NCI-H128 (cell line): ENCODE results near the gene GPX1.

Experiments
- DNase-seq: peaks from one replicate; lab custom pipeline; 2025; ENCODE audit not compliant: unreplicated experiment; lab: John Stamatoyannopoulos, UW

Gene GPX1

GRCh38 chr3:49313896-49314688, 44.1 kb downstream of the GPX1 start:
- no peak for DNase-seq

DNA sequence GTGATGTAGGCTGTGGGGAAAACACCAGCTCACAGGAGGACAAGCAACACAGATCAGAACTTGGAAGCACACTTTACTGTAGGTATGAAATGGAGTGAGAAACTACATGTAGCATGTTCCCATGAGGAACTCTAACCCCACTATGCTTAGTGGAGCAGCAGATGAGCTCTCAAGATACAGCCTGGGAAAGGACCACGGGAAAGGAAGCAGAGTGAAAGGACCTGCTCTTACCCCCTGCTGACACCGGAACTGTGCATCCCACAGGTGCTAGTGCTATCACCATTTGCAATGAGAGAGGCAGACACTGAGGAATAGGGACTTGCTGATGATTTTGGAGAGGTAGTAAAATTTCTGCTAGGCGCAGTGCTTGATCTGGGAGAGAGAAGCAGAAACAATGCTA, 46.9 kb downstream of the GPX1 start:
- DNase-seq = no peak

GRCh38 chr3:49310677-49311076, 47.5 kb downstream of the GPX1 start:
- no peak for DNase-seq
